ENCODE data around the gene CYP2A13. TPM values are rescaled to one million over a fixed set of nuclear protein-coding genes. Genes with fewer than 3 reads are reported as not detected.

CYP2A13 gene
- total and polyA plus RNA-seq, 9 of the 15 experiments (the other 6 are each of a cell fraction or from before 2014, with no cell fraction given) = not detected

DNA sequence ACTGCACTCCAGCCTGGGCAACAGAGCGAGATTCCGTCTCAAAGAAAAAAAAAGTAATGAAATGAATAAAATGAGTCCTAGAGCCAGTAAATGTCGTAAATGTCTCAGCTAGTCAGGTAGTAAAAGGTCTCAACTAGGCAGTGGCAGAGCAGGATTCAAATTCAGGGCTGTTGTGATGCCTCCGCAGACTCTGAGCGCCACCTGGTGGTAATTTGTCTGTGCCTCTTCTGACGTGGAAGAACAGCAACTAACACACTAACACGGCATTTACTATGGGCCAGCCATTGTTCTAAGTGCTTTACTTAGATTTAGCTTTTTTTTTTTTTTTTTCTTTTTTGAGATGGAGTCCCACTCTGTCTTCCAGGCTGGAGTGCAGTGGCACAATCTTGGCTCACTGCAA is 56.2 kb downstream of the CYP2A13 start (continued):
- TF ChIP-seq, protein P1, sequence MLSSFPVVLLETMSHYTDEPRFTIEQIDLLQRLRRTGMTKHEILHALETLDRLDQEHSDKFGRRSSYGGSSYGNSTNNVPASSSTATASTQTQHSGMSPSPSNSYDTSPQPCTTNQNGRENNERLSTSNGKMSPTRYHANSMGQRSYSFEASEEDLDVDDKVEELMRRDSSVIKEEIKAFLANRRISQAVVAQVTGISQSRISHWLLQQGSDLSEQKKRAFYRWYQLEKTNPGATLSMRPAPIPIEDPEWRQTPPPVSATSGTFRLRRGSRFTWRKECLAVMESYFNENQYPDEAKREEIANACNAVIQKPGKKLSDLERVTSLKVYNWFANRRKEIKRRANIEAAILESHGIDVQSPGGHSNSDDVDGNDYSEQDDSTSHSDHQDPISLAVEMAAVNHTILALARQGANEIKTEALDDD (IDR thresholded peaks at IDR 0.05) = 0 out of 2 replicates have a peak, but pooled peaks have one; percentile 28
- 0 out of 2 replicates have a peak, but pooled peaks have one; percentile 21 for TF ChIP-seq SOX6 (IDR thresholded peaks at IDR 0.05)
- TF ChIP-seq, protein P2, sequence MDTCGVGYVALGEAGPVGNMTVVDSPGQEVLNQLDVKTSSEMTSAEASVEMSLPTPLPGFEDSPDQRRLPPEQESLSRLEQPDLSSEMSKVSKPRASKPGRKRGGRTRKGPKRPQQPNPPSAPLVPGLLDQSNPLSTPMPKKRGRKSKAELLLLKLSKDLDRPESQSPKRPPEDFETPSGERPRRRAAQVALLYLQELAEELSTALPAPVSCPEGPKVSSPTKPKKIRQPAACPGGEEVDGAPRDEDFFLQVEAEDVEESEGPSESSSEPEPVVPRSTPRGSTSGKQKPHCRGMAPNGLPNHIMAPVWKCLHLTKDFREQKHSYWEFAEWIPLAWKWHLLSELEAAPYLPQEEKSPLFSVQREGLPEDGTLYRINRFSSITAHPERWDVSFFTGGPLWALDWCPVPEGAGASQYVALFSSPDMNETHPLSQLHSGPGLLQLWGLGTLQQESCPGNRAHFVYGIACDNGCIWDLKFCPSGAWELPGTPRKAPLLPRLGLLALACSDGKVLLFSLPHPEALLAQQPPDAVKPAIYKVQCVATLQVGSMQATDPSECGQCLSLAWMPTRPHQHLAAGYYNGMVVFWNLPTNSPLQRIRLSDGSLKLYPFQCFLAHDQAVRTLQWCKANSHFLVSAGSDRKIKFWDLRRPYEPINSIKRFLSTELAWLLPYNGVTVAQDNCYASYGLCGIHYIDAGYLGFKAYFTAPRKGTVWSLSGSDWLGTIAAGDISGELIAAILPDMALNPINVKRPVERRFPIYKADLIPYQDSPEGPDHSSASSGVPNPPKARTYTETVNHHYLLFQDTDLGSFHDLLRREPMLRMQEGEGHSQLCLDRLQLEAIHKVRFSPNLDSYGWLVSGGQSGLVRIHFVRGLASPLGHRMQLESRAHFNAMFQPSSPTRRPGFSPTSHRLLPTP (IDR thresholded peaks at IDR 0.05; ENCODE audit: borderline replicate concordance, extremely low read depth, insufficient read length) = no peak
- 0 out of 4 replicates have a peak, but pooled peaks of 1 of the 2 experiments have one; percentile 33 for TF ChIP-seq ARNT (IDR thresholded peaks at IDR 0.05)
- no peak for TF ChIP-seq ATF1 (CRISPR knock-in tag; IDR thresholded peaks at IDR 0.05)
- peak; percentile 72 for TF ChIP-seq ATF1 (tag; IDR thresholded peaks at IDR 0.05)
- no peak for TF ChIP-seq RBM34 (IDR thresholded peaks at IDR 0.05; ENCODE audit: borderline replicate concordance, insufficient read depth, low read length)
- TF ChIP-seq CREM (IDR thresholded peaks at IDR 0.05; ENCODE audit: low read depth) = peak; percentile 83
- TF ChIP-seq ZNF316 (IDR thresholded peaks at IDR 0.05) = no peak
- TF ChIP-seq TRIM24 (IDR thresholded peaks at IDR 0.05) = no peak
- peak; percentile 59; the same call in 1 of the 2 replicates for TF ChIP-seq XRCC5 (IDR thresholded peaks at IDR 0.05; ENCODE audit: low read depth, low read length)
- TF ChIP-seq ARID2 (IDR thresholded peaks at IDR 0.05) = peak; percentile 57; the same call in 1 of the 2 replicates
- TF ChIP-seq, protein P3, sequence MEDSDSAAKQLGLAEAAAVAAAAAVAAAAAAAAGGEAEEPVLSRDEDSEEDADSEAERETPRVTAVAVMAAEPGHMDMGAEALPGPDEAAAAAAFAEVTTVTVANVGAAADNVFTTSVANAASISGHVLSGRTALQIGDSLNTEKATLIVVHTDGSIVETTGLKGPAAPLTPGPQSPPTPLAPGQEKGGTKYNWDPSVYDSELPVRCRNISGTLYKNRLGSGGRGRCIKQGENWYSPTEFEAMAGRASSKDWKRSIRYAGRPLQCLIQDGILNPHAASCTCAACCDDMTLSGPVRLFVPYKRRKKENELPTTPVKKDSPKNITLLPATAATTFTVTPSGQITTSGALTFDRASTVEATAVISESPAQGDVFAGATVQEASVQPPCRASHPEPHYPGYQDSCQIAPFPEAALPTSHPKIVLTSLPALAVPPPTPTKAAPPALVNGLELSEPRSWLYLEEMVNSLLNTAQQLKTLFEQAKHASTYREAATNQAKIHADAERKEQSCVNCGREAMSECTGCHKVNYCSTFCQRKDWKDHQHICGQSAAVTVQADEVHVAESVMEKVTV (CRISPR knock-in tag; IDR thresholded peaks at IDR 0.05) = peak; percentile 79
- 0 out of 2 replicates have a peak, but pooled peaks have one; percentile 36 for TF ChIP-seq LCOR (CRISPR knock-in tag; IDR thresholded peaks at IDR 0.05)
- peak; percentile 82 to 96 for TF ChIP-seq RAD21 (CRISPR knock-in tag; conservative IDR thresholded peaks at IDR 0.05 in 1 of 2, IDR thresholded peaks at IDR 0.05 in 1 of 2)
- no peak for TF ChIP-seq CREB1 (IDR thresholded peaks at IDR 0.05)
- TF ChIP-seq CREB1 (CRISPR knock-in tag; IDR thresholded peaks at IDR 0.05) = peak; percentile 18; the same call in 1 of the 2 replicates
- TF ChIP-seq CC2D1A (IDR thresholded peaks at IDR 0.05) = peak; percentile 76
- TF ChIP-seq SMC3 (conservative IDR thresholded peaks at IDR 0.05; ENCODE audit: insufficient read depth, low read depth, low read length) = peak; percentile 91
- TF ChIP-seq, protein P4, sequence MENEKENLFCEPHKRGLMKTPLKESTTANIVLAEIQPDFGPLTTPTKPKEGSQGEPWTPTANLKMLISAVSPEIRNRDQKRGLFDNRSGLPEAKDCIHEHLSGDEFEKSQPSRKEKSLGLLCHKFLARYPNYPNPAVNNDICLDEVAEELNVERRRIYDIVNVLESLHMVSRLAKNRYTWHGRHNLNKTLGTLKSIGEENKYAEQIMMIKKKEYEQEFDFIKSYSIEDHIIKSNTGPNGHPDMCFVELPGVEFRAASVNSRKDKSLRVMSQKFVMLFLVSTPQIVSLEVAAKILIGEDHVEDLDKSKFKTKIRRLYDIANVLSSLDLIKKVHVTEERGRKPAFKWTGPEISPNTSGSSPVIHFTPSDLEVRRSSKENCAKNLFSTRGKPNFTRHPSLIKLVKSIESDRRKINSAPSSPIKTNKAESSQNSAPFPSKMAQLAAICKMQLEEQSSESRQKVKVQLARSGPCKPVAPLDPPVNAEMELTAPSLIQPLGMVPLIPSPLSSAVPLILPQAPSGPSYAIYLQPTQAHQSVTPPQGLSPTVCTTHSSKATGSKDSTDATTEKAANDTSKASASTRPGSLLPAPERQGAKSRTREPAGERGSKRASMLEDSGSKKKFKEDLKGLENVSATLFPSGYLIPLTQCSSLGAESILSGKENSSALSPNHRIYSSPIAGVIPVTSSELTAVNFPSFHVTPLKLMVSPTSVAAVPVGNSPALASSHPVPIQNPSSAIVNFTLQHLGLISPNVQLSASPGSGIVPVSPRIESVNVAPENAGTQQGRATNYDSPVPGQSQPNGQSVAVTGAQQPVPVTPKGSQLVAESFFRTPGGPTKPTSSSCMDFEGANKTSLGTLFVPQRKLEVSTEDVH (IDR thresholded peaks at IDR 0.05; ENCODE audit: low read depth, partially characterized antibody) = peak; percentile 30
- TF ChIP-seq TCF3 (CRISPR knock-in tag; IDR thresholded peaks at IDR 0.05) = no peak
